NAMALWA (cell line): Measurements from ENCODE around the gene GALNT14.

Source experiments
- DNase-seq: peaks from one replicate; pipeline ENCODE4 v3.0.0-alpha.2; 2015; ENCODE audit warnings: low spot score

Gene GALNT14

DNA sequence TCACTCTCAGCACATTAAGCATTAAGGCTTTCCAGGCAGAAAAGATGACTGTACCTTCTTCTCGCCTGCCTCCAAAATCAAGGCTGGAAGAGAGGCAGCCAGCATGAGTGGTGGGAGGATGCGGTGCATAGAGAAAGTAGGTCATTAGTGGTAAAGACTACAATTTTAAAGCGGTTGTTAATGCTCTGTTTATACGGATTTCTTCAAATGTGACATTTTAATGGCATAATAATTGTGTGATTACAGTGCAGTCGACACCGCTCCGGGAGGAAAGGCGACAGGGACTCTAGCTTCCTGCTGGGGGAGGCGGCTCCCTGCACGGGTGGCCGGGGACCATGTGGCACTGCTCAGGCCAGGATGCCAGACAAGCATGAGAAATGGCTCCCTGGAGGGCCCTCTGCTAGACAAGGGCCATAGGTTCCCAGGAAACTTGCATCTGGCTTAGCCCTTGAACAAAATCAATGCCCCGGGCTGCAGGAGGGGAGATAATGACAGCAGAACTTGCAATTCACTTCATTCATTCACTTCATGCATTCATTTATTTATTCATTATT lies 129.6 kb downstream of the GALNT14 start:
- no peak for DNase-seq

DNA sequence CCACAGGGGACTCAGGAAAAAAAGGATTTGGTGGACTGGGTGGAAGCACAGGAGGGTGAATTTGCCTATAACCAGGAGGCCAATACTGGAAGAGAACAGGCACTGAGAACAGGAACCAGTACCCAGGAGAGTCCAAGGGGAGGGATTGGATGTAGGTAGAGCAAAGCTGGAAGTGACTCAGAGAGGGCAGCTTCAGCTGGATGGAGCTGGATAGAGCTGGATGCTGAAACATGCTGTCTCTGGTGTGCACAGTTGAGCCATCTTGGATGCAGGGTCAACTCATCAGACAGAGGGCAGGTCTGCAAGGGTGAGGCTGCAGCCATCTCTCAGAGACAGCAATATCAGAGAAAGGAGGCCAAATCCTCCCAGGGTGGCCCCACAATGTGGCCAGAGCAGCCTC lies 134.0 kb downstream of the GALNT14 start:
- no peak for DNase-seq

DNA sequence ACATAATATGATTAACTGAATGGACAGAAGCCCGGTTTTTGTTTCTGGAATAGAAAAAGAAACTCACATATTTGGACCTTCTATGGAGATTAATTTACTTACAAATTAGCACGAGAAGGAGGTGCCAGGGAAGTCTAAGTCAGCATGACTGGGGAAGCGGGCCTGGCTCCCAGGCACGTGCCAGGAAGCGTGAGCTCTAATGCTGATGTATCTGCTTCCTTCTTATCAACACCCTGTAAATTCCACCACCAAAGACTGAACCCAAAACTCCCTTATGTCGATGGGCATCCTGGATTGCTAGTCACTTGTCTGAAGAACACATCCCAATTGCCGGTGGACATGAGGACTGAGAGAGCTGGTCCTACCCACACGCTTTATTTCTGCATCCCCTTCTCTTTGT lies 134.5 kb downstream of the GALNT14 start:
- DNase-seq, result no peak

DNA sequence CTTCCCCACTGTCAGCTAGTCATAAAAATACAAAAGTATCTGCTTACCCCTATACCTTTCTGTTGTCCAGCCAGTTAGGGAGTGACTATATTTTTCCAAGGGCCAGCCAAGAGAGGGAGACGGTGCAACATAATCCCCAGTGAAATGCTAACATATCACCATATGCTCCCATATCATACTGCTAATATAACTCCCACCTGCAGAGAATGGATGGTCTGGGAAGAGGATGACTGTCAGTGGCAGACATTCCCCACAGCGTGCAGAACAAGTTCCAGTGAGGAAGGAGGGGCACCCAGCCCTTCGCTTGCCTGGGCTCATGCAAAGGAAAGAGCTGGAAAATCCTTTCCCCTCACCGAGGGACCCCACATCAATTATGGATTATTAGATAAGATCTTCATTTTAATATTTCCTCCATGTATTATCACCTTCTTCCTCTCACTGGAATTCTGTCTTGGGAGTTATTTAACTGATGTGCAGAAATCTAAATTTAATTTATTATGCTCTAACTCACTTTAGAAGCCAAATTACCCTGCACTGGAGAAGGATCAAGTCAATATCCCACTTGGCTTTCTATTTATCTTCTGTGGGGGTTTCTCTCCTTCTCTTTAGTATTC lies 135.6 kb downstream of the GALNT14 start:
- no peak for DNase-seq

DNA sequence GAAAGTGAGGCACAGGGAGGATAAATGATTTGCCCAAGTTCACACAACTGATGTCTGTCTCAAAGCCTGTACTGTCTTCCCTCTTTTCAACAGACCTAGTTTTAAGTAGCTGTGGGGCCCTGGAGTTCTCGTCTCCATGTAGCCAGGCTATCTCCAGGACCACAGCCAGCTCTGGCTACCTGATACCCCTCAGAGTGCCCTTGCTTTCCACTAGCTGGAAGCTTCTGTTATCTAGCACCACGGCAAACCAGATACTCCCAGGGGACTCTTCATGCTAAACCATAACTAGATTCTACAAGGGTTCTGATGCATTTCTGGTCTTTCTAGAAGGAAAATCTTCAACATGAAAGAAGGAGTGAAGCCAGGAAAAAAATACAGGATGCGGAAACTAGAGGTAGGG lies 137.3 kb downstream of the GALNT14 start:
- DNase-seq, result no peak

DNA sequence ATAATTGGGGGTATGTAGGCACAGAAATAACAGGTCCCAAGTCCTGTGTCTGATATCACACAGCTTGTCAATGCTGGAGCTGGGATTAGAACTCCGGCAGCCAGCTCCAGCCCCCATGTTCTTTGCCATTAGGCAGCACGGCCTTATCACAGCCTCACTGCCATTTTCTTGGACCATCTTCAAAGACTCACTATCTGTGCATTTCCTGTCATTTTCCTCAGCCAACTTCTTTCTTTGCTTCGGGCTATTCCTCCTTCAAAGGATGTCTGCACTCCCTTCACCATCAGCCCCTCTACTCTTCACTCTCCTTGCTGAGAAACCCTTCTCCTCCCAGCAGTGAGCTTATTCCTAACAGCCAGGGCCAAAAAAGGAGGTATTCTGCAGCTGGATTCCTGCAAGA lies 139.6 kb downstream of the GALNT14 start:
- no peak for DNase-seq

DNA sequence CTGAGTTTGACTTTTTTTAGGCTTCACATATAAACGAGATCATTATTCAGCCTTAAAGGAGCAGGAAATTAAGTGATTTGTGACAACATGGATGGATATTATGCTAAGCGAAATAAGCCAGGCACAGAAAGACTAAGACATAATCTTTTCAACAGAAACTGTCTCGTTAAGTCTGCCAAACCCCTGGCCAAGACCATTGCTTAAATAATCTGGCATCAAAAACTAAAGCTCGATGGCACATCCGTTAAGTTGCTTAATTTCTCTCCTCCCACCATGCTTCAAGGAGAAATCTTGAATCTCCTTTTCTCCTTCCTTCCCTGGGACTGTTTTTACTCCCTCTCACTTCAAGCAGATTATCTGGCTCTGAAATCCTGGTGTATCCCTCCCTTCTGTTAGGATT lies 140.3 kb downstream of the GALNT14 start:
- no peak for DNase-seq

DNA sequence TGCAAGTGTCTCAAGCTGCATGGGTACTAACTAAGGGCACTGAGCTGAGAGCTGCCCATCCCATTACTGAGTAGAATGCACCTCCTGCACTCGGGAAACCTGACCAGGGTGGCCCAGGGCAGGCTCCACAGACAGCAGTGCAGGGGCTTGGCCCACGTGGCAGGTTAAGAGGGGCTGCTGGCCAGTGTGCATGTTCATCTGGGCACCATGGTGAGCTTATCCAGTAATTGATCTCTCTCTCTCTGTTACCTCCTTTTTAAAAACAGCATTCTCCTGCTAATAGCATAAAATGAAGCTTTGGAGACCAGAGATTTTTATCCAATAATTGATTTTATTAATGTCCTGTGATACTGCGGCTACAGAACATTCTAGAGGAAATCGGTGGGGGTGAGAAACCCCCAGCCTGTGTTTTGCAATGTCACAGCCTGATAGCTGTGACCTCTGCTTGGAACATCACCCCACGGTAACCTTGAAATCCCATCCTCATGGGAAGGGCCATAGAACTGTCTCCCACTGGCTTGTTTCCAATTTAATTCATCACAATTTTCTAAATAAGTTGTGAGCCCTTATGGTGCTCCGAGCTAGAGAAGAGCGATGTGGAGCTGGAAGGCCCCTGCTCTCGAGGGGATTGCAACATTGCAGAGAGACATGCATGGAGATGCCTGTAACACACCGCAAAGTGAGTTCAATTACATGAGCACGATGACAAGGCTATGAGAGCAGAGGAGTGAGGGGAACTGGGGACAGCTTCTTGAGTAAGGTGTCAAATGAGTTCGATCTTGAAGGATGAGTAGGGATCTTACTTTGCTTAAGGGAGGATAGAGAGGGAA lies 143.8 kb downstream of the GALNT14 start:
- DNase-seq, result no peak

DNA sequence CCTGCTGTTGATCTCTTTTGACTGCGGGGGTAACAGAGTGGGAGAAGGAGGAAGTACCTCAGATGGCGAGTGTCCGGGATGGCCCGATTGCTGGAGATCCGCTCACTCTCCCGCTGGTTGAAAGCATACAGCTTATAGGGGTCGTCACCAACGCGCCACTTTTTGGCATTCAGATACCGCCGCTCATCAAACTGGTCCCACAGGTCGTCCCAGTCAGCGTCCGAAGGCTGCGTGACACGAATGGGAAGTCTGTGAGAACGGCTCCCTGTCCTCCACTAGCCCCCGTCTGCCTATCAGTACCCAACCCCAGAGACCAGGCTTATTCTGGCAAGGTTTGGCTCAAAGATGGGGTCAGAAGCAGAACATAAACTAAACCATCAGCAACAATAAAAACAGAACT lies 145.5 kb downstream of the GALNT14 start:
- DNase-seq, result no peak

DNA sequence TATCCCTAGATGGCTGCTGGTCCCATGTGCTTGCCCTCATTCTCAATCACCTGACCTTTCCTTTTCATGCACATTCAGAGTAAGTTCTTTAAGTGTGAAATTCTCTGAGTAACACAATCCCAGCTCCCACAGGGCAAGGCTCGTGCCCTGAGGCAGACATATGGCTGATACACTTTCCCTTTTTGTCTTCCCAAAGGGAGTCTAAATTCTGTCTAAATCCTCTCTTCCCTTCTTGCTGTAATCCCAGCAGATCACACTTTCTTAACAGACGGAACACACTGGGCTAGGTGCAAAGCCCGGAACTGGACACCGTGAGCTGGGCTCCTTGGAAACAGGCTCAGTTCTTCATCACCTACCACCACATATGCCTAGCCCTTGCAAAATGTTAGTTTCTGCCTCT lies 147.6 kb downstream of the GALNT14 start:
- DNase-seq, result no peak

DNA sequence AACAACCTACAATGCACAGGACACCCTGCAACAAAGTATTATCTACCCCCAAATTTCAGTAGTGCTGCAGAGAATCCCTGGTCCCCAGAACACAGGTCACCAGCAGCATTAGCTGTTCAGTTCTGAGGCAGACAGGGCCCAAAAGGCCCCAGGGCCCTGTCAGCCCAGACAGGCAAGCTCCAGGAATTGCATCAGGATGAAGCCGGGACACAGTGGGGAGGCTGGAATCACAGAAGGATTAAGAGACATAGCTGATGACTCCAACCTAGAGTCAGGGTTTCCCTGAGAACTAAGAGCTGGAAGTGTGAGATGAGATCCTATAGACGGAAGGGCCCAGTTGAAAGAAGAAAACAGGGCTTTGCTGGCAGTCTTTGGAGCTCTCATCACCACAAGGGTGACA lies 148.1 kb downstream of the GALNT14 start:
- DNase-seq, result no peak

DNA sequence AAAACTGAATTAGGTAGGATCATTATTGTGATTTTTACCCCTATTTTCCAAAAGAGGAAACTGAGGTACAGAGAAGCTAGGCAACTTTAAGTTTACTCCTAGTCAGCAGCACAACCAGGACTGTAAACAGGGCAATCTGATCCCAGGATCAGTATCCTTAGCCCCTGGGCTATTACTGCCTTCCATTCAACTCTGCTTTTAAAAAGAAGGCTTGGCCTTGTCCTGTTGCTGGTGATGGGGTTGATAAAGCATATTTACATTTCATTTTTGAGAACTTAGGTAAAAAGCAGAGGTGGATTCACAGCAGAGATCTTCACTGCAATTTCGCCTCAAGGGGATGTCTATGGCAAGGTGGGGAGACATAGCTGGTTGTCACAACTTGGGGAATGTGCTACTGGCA lies 148.5 kb downstream of the GALNT14 start:
- DNase-seq, result no peak

DNA sequence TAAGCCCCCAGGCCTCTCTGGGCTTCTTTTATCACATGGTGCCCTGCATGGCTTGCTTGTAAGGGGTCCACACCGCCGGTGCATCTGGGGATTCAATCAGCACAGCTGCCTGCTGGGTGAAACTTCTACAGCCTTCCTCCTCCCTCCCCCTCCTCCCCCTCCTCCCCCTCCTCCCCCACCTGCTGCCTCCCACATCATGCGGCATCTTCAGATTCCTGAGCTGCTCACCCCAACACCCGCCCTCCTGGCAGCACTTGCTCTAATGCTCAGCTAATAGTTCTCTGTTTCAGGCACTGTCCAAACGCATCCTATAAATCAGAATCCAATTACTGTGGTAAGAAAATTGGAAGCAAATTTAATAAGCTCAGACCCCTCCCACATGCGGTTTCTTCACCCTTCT lies 150.7 kb downstream of the GALNT14 start:
- DNase-seq, result no peak

DNA sequence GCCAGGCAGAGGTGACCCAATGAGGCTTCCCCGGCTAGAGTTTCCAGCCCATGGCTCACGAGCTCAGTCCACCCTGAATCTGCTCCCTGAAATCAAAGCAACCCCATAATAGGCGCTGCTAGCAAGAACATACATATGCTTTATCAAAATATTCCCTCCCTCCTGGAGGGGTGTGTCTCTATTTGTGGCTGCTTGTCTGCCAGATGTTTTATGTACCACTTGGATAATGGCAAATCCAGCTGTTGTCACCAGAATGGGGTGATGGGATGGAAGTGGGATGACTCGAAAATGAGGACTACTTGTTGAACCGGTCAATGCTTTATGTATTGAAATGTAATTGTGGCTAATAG lies 152.0 kb downstream of the GALNT14 start:
- no peak for DNase-seq

DNA sequence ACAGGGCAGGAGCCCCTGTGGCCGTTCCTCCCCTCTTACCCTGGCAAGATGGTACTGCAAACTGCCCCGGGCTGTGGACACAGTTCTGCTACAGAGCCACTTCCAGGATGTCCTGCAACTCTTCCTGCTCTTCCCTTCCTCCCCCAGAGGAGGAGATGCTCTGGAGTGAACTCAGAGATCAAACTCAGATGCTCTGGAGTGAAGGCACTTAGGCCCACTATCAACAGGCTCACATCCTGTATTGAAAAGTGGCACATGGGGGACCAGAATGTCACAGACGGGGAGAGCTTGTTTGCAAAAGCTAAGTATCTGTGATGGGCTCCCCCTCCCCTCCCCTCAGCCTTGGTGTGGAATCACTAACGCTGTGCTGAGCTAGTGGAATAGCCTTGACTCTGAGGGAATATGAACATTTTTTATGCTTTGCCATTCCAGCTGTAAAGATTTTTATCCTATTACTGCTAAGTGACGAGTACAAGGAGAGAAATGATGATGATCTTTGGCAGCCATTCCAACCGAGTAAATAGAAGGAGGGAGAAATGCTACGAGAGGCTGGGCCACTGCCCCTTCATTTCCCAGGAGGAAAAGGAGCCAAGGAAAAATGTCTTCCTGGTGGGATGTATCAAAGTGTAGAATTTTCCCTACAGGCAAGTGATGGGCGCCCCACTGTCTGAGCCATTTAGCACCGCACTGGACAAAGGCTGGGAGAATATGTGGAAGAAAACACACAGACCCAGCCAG lies 152.6 kb downstream of the GALNT14 start:
- no peak for DNase-seq

DNA sequence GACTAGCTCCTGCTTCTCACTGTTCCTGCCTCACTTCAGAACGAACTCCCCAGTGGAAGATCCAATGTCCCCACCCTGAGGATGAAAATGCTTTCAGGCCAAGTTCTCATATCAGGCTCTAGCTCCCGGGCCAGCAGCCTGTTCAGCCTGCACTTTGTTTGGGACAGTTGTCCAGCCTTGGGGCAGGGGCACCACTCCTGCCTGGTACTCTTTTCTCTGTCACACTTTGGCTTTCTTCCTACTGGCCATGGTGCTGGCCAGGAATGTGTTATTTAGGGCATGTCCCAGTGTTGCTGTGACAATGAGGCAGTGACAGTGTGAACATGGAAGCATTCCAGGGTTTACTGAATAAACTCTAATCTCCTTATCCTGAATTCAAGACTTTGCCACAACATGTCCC lies 154.1 kb downstream of the GALNT14 start:
- DNase-seq, result no peak

DNA sequence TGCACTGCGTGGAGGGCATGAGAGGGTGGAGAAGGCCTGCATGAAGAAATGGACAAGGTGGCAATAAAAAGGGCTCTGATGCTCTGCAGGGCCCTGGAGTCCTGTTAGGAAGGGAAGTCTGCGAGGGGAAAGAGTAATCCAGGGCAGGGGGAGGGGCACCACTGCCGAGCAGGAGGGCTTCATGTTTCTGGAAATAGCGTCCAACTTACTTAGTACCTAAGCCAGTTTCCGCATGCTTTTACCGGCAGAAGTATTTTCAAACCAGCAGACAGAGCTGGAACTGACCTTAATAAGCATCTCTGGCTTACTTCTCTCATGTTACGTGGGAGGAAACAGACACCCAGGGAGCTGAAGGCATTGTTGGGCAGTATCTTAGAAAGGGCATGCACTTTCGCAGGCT lies 156.7 kb downstream of the GALNT14 start:
- no peak for DNase-seq

DNA sequence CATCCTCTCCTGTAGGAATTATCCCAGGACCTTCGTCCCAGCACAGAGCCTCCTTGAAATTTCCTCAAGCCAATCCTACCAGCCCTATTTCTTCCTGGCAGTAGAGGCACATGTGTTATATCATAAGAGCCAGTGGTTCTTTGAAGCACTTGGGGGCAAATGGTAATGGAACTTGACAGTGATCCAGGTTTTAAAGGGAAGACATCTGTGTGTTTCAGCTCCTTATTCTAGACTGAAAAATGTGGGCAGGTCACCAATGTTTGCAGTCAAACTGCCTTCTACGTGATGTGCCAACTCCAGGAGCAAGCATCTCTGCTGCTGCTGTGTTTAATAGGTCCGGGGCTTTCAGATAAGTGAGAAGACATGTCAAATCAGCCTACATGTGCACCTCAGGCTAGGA lies 157.1 kb downstream of the GALNT14 start:
- no peak for DNase-seq

DNA sequence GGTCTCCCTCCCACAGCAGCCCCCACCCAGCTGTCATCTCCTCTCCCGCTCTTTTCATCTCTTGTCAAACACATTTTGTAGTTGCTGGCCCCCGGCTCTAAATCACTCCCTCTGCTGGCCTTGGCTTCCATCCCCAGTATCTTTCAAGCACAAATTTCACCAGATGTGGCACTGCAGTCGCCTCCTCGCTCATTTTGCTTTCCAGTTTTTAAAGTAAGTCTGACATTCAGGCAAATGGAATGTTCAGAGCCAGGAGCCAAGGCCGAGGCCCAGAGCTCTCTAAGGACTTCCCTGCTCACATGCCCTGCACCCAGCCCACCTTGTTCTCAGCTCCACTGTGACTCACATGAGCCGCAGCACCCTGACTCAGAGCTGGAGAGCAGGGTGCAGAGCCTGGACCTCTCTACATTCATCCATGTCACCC lies 158.4 kb downstream of the GALNT14 start:
- no peak for DNase-seq

DNA sequence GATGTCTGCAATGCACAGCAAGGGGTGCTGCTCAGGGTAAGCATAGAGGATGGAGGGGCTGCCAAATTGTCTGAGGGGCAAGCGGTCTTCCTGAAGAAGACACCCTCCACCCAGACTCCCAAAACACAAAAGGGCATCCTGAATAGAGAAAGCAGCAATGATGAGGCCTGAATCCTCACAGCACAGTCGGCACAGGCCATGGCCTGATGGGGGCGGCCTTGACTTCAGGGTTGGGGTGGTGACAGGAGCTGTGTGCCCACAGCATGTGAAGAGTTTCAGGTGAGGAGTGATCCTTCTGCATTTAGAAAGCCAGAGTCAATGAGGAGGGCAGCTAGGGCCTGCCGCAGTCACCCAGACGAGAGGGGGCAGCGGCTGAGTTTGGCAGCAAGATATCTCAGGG lies 159.4 kb downstream of the GALNT14 start:
- no peak for DNase-seq

DNA sequence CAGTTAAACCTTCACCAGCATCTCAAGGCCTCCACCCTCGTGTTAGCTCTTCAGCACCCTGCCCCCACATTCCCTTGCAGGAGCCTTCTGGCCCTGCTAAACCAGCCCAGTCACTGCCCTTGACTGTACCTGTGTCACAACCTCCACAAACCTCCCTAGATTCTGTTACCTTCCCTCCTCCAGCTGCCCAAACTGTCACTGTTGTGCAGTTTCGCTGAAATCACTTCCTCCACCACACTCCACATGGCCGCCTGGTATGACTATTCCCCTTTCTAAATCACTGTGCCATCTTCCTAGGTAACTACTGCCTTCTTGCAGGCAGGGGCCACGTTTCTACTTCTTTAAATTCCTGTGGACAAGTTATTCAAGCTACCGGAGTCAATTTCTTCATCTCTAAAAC lies 160.2 kb downstream of the GALNT14 start:
- DNase-seq, result no peak

DNA sequence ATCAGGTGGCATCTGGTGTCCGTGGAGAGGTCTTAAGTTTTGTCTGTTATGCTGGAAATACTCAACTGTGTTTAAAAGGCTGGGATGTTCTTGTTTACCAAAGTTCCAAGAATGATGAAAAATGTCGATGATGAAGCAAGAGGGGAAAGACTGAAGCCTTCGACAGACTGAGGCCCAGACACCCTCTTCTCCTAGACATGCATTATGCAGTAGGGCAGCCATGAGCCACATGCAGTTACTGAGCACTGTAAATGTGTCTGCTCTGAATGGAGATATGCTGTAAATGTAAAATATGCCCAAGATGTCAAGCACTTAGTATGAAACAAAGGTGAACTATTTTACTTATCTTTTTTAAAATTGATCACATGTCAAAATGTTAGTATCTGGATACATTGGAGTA lies 163.1 kb downstream of the GALNT14 start:
- DNase-seq, result no peak

DNA sequence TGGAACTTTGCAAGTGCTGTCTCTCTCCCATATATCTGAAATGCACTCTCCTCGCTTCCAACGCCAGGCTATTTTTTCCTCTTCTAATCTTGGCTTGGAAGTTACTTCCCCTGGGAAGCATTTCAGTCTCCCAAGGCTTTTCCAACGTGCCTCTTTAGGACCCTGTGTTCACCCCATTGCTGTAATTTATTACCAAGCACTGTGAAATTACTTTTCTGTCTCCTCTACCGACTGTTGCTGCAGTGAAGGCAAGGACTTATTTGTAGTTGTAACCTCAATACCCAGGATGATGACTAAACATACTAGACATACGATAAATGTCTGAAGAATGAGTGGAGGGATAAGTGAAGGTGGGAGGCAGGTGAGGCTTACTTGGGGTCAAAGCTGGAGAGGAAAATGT lies 163.7 kb downstream of the GALNT14 start:
- DNase-seq, result no peak
